GM19467 (cell line): ENCODE data around the gene CD109.
"Not testable (repeated sequence)": the region's sequence is repeated elsewhere in the genome, so short reads cannot be mapped to it uniquely, and the experiment has no call there.

Experiments
- ATAC-seq: cut with Tn5 transposase; IDR thresholded peaks from one replicate; pipeline ENCODE4 v1.9.1; 2021; ENCODE audit warnings: mild to moderate bottlenecking, moderate library complexity; ENCODE audit not compliant: unreplicated experiment

Gene CD109

GRCh38 chr6:73695619-73696421 lies at the start of gene CD109:
TSS of gene CD109 (plus strand) at chr6:73696203. CDS start at chr6:73696216, 13 bp downstream.
- ATAC-seq = peak; percentile 55

GRCh38 chr6:73648166-73648565 lies 47.8 kb upstream of the CD109 start:
- no peak for ATAC-seq

- ATAC-seq = no peak
These were observed 46.2 kb upstream of the CD109 start for GRCh38 chr6:73649783-73650182.

- ATAC-seq = peak; percentile 41
These were observed 43.1 kb upstream of the CD109 start for GRCh38 chr6:73652637-73653570.

- peak; percentile 89 for ATAC-seq
These were observed 42.2 kb upstream of the CD109 start, which contains the start of gene SLC17A5 for GRCh38 chr6:73653571-73654424. TSS of gene SLC17A5 (minus strand) at chr6:73653992. CDS start at chr6:73653886, 106 bp downstream.

GRCh38 chr6:73655341-73655917 lies 40.6 kb upstream of the CD109 start:
- ATAC-seq = no peak

- ATAC-seq = no peak
These were observed 39.4 kb upstream of the CD109 start for GRCh38 chr6:73656531-73657145.

GRCh38 chr6:73657201-73657600 lies 38.8 kb upstream of the CD109 start:
- no peak for ATAC-seq

GRCh38 chr6:73664701-73665100 lies 31.3 kb upstream of the CD109 start:
- no peak for ATAC-seq

GRCh38 chr6:73665686-73666319 lies 30.2 kb upstream of the CD109 start:
- no peak for ATAC-seq

GRCh38 chr6:73666393-73666792 lies 29.6 kb upstream of the CD109 start:
- no peak for ATAC-seq

GRCh38 chr6:73667798-73668197 lies 28.2 kb upstream of the CD109 start:
- ATAC-seq = no peak

- ATAC-seq = no peak
These were observed 27.0 kb upstream of the CD109 start for GRCh38 chr6:73669005-73669404.

- ATAC-seq = no peak
These were observed 23.9 kb upstream of the CD109 start for GRCh38 chr6:73671911-73672685.

GRCh38 chr6:73675466-73676098 lies 20.4 kb upstream of the CD109 start:
- ATAC-seq = peak; percentile 97

- no peak for ATAC-seq
These were observed 17.0 kb upstream of the CD109 start for GRCh38 chr6:73679009-73679408.

- ATAC-seq = not testable (repeated sequence)
These were observed 16.2 kb upstream of the CD109 start for GRCh38 chr6:73679846-73680245.

GRCh38 chr6:73680289-73680918 lies 15.6 kb upstream of the CD109 start:
- no peak for ATAC-seq
